Epithelial cell of proximal tubule (primary cell): ENCODE results near the gene IL15RA. TPM values are rescaled to one million over a fixed set of nuclear protein-coding genes. Genes with fewer than 3 reads are reported as not detected.

Experiments
- DNase-seq: peaks from one replicate; pipeline ENCODE4 v3.0.0-alpha.2; 2011; ENCODE audit warnings: low read depth
- H3K4me3 ChIP-seq: 2 replicates; pipeline ENCODE4 v1.5.1; 2011; ENCODE audit warnings: low read depth, mild to moderate bottlenecking, low read length
- CTCF ChIP-seq: conservative IDR thresholded peaks from 2 replicates; pipeline ENCODE4 v1.5.1; 2012; ENCODE audit warnings: low read depth, mild to moderate bottlenecking, low read length
- total RNA-seq: library from RNA; depleted of rRNA; stranded (reverse); fragments of >200 nt; gene quantifications from 2 replicates; pipeline ENCODE4 v1.2.3, GENCODE V29; 2015

Gene IL15RA
- total RNA-seq, 1 donor from 2014 or later = 12.5 TPM

GRCh38 chr10:5930272-5930671 is 47.1 kb downstream of the IL15RA start:
- H3K4me3 ChIP-seq = no peak overlapping the region
- no peak for TF ChIP-seq CTCF
- DNase-seq = no peak

GRCh38 chr10:5929442-5929841 is 47.9 kb downstream of the IL15RA start:
- TF ChIP-seq CTCF = no peak
- H3K4me3 ChIP-seq = no peak overlapping the region
- no peak for DNase-seq

GRCh38 chr10:5927306-5927705 is 50.0 kb downstream of the IL15RA start:
- TF ChIP-seq CTCF = no peak
- no peak for DNase-seq
- H3K4me3 ChIP-seq = no peak overlapping the region

GRCh38 chr10:5924889-5925288 is 52.5 kb downstream of the IL15RA start:
- no peak for DNase-seq
- no peak for TF ChIP-seq CTCF
- no peak overlapping the region for H3K4me3 ChIP-seq

- no peak for TF ChIP-seq CTCF
- no peak overlapping the region for H3K4me3 ChIP-seq
- no peak for DNase-seq
Measured at GRCh38 chr10:5921746-5922145, 55.6 kb downstream of the IL15RA start.

GRCh38 chr10:5919568-5919967 is 57.8 kb downstream of the IL15RA start:
- no peak for DNase-seq
- H3K4me3 ChIP-seq = no peak overlapping the region
- TF ChIP-seq CTCF = no peak

- no peak for TF ChIP-seq CTCF
- H3K4me3 ChIP-seq = no peak overlapping the region
Measured at GRCh38 chr10:5918763-5919162, 58.6 kb downstream of the IL15RA start.

More at GRCh38 chr10:5918763-5919162, 58.6 kb downstream of the IL15RA start:
- no peak for DNase-seq
